Naive thymus-derived CD4-positive, alpha-beta T cell (primary cell): Measurements from ENCODE around the gene PGC. TPM values are rescaled to one million over a fixed set of nuclear protein-coding genes. Genes with fewer than 3 reads are reported as not detected.

ENCODE experiments used
- ATAC-seq: fragments of 150-1000 bp; cut with Tn5 transposase; 2 replicates; pipeline ENCODE4 v1.10.0; 2021; ENCODE audit warnings: mild to moderate bottlenecking, moderate library complexity
- CTCF ChIA-PET: fragments of 350-600 bp; sonication (Branson Sonifier 250); formaldehyde crosslinking; loops from one replicate; lab custom pipeline; 2021; ENCODE audit warnings: antibody characterized with exemption; lab: Charles Lee
- POLR2A ChIA-PET: fragments of 350-600 bp; sonication (Branson Sonifier 250); formaldehyde crosslinking; loops from one replicate; lab custom pipeline; 2021; ENCODE audit warnings: antibody characterized with exemption, inconsistent platforms; lab: Charles Lee
- DNase-seq, 9 donors: peaks; one replicate each; pipeline versions ENCODE4 v3.0.0 to v3.0.0-alpha.2; 2020 to 2022; ENCODE audit warnings: mixed read lengths in 1 of 9
- H3K27ac ChIP-seq: one replicate; pipeline ENCODE4 v1.7.0; 2013; ENCODE audit warnings: mild to moderate bottlenecking, low read depth, low read length, moderate library complexity
- H3K27me3 ChIP-seq, 2 donors: one replicate each; pipeline ENCODE4 v1.7.0; 2013; ENCODE audit warnings: low read length in 2 of 2, mild to moderate bottlenecking in 2 of 2, moderate library complexity in 2 of 2; ENCODE audit not compliant: control insufficient read depth in 2 of 2, insufficient read depth in 2 of 2
- H3K36me3 ChIP-seq, 3 experiments: 1 replicate in 2 of 3; 2 replicates in 1 of 3; pipeline ENCODE4 v1.7.0; 2013; ENCODE audit warnings: low read length in 3 of 3, mild to moderate bottlenecking in 3 of 3, moderate library complexity in 1 of 3; ENCODE audit not compliant: insufficient read depth in 3 of 3, control insufficient read depth in 2 of 3
- H3K4me1 ChIP-seq, 2 donors: one replicate each; pipeline ENCODE4 v1.7.0; 2013; ENCODE audit warnings: low read length in 2 of 2, mild to moderate bottlenecking in 2 of 2, moderate library complexity in 1 of 2; ENCODE audit not compliant: control insufficient read depth in 2 of 2, insufficient read depth in 2 of 2
- H3K4me3 ChIP-seq: 2 replicates; pipeline ENCODE4 v1.7.0; 2013; ENCODE audit warnings: mild to moderate bottlenecking, low read length
- H3K9me3 ChIP-seq, 3 experiments: 1 replicate in 2 of 3; 2 replicates in 1 of 3; pipeline ENCODE4 v1.7.0; 2013; ENCODE audit warnings: low read length in 3 of 3; ENCODE audit not compliant: control insufficient read depth in 2 of 3
- H3K27ac Mint-ChIP-seq, 9 donors: one replicate each; pipeline ENCODE4 v1.8.0; 2020 to 2022; ENCODE audit warnings: mixed read lengths in 9 of 9, mild to moderate bottlenecking in 8 of 9, moderate library complexity in 5 of 9, inconsistent platforms in 2 of 9
- H3K27me3 Mint-ChIP-seq, 5 donors: one replicate each; pipeline ENCODE4 v1.8.0; 2021 to 2022; ENCODE audit warnings: mixed read lengths in 5 of 5, mild to moderate bottlenecking in 1 of 5
- H3K36me3 Mint-ChIP-seq, 5 donors: one replicate each; pipeline ENCODE4 v1.8.0; 2020 to 2022; ENCODE audit warnings: mixed read lengths in 5 of 5, mild to moderate bottlenecking in 3 of 5, inconsistent platforms in 1 of 5
- H3K4me1 Mint-ChIP-seq, 7 donors: one replicate each; pipeline ENCODE4 v1.8.0; 2020 to 2022; ENCODE audit warnings: mixed read lengths in 7 of 7, mild to moderate bottlenecking in 3 of 7, inconsistent platforms in 1 of 7
- H3K4me3 Mint-ChIP-seq, 10 donors: one replicate each; pipeline ENCODE4 v1.8.0; 2020 to 2022; ENCODE audit warnings: mild to moderate bottlenecking in 10 of 10, mixed read lengths in 10 of 10, moderate library complexity in 6 of 10, inconsistent platforms in 2 of 10
- H3K9me3 Mint-ChIP-seq, 11 donors: one replicate each; pipeline ENCODE4 v1.8.0; 2020 to 2022; ENCODE audit warnings: mixed read lengths in 11 of 11, mild to moderate bottlenecking in 4 of 11, inconsistent platforms in 1 of 11, moderate library complexity in 1 of 11
- intact Hi-C, 2 donors: fragments of 100-400 bp; cut with micrococcal nuclease; formaldehyde crosslinking; loops; one replicate each; pipeline ENCODE4 v1.15.1; 2023
- polyA plus RNA-seq, 2 donors: library from polyadenylated mRNA; unstranded; fragments of 300-500 nt; fragmentation: Illumina TruSeq; gene quantifications; one replicate each; pipeline ENCODE4 v1.2.3, GENCODE V29; 2021
- total RNA-seq, 6 experiments: library from RNA in 5 of 6; stranded (reverse) in 5 of 6; gene quantifications; 1 replicate in 5 of 6; 2 replicates in 1 of 6; pipeline ENCODE4 v1.2.3 and lab custom pipeline; 2021 to 2026

Gene PGC
- total and polyA plus RNA-seq, 7 experiments from 2014 or later: not detected

DNA sequence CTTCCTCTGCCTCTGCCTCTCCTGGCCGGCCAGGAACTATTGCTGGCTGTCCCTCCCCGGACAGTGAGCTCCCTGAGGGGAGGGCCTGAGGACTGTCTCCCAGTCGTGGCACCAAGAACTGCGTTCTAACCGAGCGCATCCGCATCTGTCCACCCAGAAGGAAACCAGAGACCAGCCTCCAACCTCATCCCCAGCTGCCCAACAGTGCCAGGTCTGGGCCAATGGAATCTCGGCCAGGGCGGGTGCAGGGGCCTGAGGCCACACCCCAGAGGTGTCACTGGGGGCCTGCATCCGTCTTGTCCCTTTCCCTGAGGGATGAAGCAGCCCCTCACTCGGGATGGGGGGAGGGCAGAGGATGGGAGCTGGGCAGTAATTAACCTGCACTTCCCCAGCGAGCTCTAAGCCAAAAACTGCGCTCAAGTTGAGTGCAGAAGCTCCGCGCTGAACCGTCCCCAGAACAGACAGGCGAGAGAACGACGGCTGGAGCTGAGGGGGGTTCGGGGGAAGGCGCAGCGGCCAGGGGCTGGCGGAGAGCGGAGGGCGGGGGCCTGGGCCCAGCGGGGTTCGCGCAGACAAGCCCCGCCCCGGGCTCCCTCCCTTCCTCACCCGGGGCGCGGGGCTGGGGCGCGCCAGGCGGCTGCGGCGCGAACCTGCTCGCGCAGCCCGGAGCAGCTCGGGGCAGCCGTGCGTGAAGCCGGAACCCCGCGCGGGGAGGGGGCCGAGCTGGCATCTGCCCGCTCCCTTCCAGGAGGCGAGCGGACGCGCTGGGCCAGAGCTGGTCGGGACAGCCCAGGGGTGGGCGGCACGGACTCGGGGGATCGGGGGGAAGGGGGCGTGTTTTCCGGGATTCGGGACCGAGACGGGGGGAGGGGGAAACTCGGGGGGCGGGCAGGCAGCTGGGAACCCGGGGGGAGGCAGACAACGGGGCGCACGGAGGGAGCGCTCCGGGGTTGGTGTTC is 13.2 kb downstream of the PGC start:
- ChIA-PET CTCF (interaction anchor here (0.6 to 2.3 kb wide), 12 partner anchors 9 to 483 kb away, joined by 3 to 12 read pairs (median 3); partner anchors contain the start of genes MRPS10 and TOMM6), POLR2A (interaction anchor here (0.8 to 2.8 kb wide), 6 partner anchors 44 to 830 kb away, joined by 3 to 17 read pairs (median 6); partner anchors contain the start of genes TAF8, TOMM6 and UBR2)
- intact Hi-C loops: loop anchor here (1.0 to 10.0 kb wide), 14 partner anchors 51 to 1895 kb away; partner anchors contain the start of genes USP49 (in 2 of the 2), BYSL (in 1 of the 2), CUL7 (in 1 of the 2) and DNPH1 (in 1 of the 2)
- DNase-seq: peak; percentile 52 to 70 (median 66)
- peaks cover 14 to 43% (median 33%) of the 10 kb centered on the region in 7 donors for H3K4me1 Mint-ChIP-seq
- H3K9me3 ChIP-seq: no peaks in the 10 kb centered on the region
- peak overlapping the region; percentile 29 to 89 (median 80) for H3K4me3 Mint-ChIP-seq
- peaks cover 0 to 4% (median 0%) of the 10 kb centered on the region in 3 experiments for H3K36me3 ChIP-seq
- ATAC-seq: peak; percentile 73
- no peaks in the 10 kb centered on the region for H3K9me3 Mint-ChIP-seq
- H3K4me1 ChIP-seq: peaks cover 38 to 52% of the 10 kb centered on the region in 2 donors
- no peaks in the 10 kb centered on the region for H3K36me3 Mint-ChIP-seq
- peak overlapping the region; percentile 57 for H3K4me3 ChIP-seq
- peak overlapping the region in 8 of 9 donors; percentile 1 to 78 (median 70) for H3K27ac Mint-ChIP-seq
- H3K27me3 ChIP-seq: no peaks in the 10 kb centered on the region
- no peaks in the 10 kb centered on the region for H3K27me3 Mint-ChIP-seq
- H3K27ac ChIP-seq: peak overlapping the region; percentile 80

DNA sequence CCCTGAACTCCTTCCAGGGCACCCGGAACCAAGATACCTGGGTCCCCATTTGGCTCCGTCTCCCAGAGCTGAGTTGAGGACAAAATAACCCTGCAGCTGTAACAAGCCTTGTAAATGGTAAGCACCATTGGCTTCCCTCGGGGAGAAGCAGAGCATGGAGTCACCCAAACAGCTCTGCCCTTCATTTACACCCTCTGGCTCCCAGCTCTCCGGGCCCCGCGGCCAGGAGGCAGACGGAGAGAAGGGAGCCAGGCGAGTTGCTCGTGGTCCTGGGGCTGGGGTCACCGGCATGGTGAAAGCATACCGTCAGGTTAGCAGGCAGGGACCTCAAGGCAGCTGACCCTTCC is 13.9 kb downstream of the PGC start:
- H3K9me3 ChIP-seq: no peaks in the 10 kb centered on the region
- ChIA-PET CTCF (interaction anchor here (1.0 to 1.5 kb wide), 6 partner anchors 13 to 484 kb away, joined by 3 to 5 read pairs (median 4); partner anchors contain the start of genes MRPS10 and TOMM6), POLR2A (interaction anchor here (0.7 to 2.8 kb wide), 4 partner anchors 45 to 317 kb away, joined by 3 to 17 read pairs (median 6); partner anchors contain the start of genes TAF8 and TOMM6)
- peaks cover 0 to 4% (median 0%) of the 10 kb centered on the region in 3 experiments for H3K36me3 ChIP-seq
- H3K4me3 ChIP-seq: peak overlapping the region; percentile 57
- H3K27me3 ChIP-seq: no peaks in the 10 kb centered on the region
- H3K9me3 Mint-ChIP-seq: no peaks in the 10 kb centered on the region
- peak overlapping the region; percentile 80 for H3K27ac ChIP-seq
- ATAC-seq: no peak
- peaks cover 14 to 48% (median 33%) of the 10 kb centered on the region in 7 donors for H3K4me1 Mint-ChIP-seq
- DNase-seq: peak in 3 of 9 donors; percentile 5 to 15 (median 11)
- H3K27ac Mint-ChIP-seq: peak overlapping the region; percentile 1 to 78 (median 66)
- peaks cover 38 to 54% of the 10 kb centered on the region in 2 donors for H3K4me1 ChIP-seq
- peak overlapping the region; percentile 15 to 89 (median 70) for H3K4me3 Mint-ChIP-seq
- intact Hi-C loops: loop anchor here in 1 of 2 donors (10.0 kb wide), 2 partner anchors 1321 to 1491 kb away; partner anchors contain the start of genes CUL7, DNPH1, KLC4 and MRPL2
- H3K27me3 Mint-ChIP-seq: no peaks in the 10 kb centered on the region
- H3K36me3 Mint-ChIP-seq: no peaks in the 10 kb centered on the region

DNA sequence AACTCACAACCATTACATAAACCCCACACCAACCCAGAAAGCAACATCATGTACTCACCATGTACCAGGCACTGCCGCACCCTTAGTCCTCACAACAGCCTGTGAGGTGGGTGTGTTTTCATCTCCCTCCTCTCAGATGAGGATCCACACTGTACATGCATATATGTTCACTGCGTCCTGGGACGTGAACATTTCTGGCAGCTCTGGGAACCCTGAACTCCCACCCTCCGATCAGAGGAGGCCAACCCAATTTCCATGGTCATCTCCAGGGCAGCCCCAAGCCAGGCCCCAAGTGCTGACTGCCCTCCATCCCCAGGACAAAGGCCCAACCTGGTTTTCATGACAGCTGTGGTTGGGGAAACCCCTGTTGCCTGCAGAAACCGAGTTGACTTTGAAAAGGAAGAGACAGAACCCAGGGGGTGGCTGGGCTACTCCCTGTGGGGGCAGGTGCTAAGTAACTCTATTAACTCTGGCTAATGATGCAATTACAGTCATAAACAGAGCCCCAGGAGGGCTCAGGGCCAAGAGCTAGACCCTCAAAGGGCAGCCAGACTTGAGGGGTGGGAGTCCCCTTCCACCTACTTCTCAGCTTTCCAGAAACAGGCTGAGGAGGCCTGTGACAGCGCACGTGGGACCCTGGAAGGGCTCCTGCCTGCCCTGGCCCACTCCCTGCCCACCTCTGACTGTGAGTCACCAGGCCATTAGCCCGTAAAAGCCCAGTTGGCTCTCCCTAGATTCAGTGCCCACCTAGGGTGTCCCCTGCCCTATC is 14.4 kb downstream of the PGC start:
- Mint-ChIP-seq H3K36me3 (no peaks in the 10 kb centered on the region), H3K27me3 (no peaks in the 10 kb centered on the region), H3K4me1 (peaks cover 14 to 48% (median 33%) of the 10 kb centered on the region in 7 donors), H3K4me3 (peak overlapping the region; percentile 15 to 89 (median 50)), H3K9me3 (no peaks in the 10 kb centered on the region), H3K27ac (peak overlapping the region; percentile 1 to 80 (median 66))
- ChIA-PET CTCF (interaction anchor here (1.0 to 1.5 kb wide), 3 partner anchors 50 to 128 kb away, joined by 3 to 5 read pairs (median 4); partner anchors contain the start of gene TOMM6), POLR2A (interaction anchor here (0.7 to 2.8 kb wide), 2 partner anchors 49 to 54 kb away, joined by 3 to 17 read pairs; partner anchors contain the start of gene TOMM6)
- peak; percentile 56 for ATAC-seq
- Histone ChIP-seq H3K36me3 (peaks cover 0 to 4% (median 0%) of the 10 kb centered on the region in 3 experiments), H3K27ac (peak overlapping the region; percentile 80), H3K27me3 (no peaks in the 10 kb centered on the region), H3K4me3 (peak overlapping the region; percentile 57), H3K4me1 (peaks cover 38 to 54% of the 10 kb centered on the region in 2 donors), H3K9me3 (no peaks in the 10 kb centered on the region)
- intact Hi-C loops: loop anchor here in 1 of 2 donors (10.0 kb wide), 2 partner anchors 1322 to 1492 kb away; partner anchors contain the start of genes CUL7, DNPH1, KLC4 and MRPL2
- DNase-seq: peak; percentile 35 to 72 (median 59)

DNA sequence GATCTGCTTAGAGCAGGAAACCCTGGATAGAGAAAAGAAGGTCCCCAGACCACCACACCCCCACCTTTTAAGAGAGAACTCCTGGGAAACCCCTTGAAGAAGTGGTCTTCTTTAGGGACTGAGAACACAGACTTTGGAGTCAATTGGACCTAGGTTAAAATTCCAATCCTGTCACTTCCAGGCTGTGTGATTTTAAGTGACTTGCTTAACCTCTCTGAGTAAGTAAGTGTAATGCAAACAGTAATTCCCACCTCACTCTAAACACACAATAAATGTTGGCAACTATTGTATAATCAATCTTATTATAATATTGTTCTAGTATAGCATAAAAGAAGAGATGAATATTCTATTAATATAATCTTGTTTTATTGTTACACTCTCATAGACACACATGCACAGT is 15.0 kb downstream of the PGC start:
- Histone ChIP-seq H3K27me3 (no peaks in the 10 kb centered on the region), H3K4me3 (no peak overlapping the region), H3K36me3 (peaks cover 0 to 4% (median 0%) of the 10 kb centered on the region in 3 experiments), H3K4me1 (peaks cover 38 to 54% of the 10 kb centered on the region in 2 donors), H3K9me3 (no peaks in the 10 kb centered on the region), H3K27ac (peak overlapping the region; percentile 80)
- Mint-ChIP-seq H3K27me3 (no peaks in the 10 kb centered on the region), H3K27ac (peak overlapping the region; percentile 1 to 80 (median 66)), H3K36me3 (no peaks in the 10 kb centered on the region), H3K4me3 (peak overlapping the region; percentile 2 to 89 (median 46)), H3K4me1 (peaks cover 15 to 52% (median 34%) of the 10 kb centered on the region in 7 donors), H3K9me3 (no peaks in the 10 kb centered on the region)
- POLR2A ChIA-PET: interaction anchor here (2.8 kb wide), 1 partner anchor 55 kb away, joined by 17 read pairs; the partner anchor contains the start of gene TOMM6
- intact Hi-C loops: loop anchor here in 1 of 2 donors (10.0 kb wide), 2 partner anchors 1323 to 1493 kb away; partner anchors contain the start of genes CUL7, DNPH1, KLC4 and MRPL2
- no peak for ATAC-seq
- DNase-seq: no peak
- CTCF ChIA-PET: interaction anchor here (1.5 kb wide), 2 partner anchors 49 to 55 kb away, joined by 4 to 5 read pairs; partner anchors contain the start of gene TOMM6

- H3K36me3 ChIP-seq: peaks cover 0 to 4% (median 0%) of the 10 kb centered on the region in 3 experiments
- Mint-ChIP-seq H3K4me1 (peaks cover 19 to 57% (median 40%) of the 10 kb centered on the region in 7 donors), H3K4me3 (peak overlapping the region in 1 of 10 donors; percentile 21), H3K9me3 (no peaks in the 10 kb centered on the region), H3K27me3 (no peaks in the 10 kb centered on the region), H3K36me3 (no peaks in the 10 kb centered on the region), H3K27ac (peak overlapping the region in 1 of 9 donors; percentile 82)
- no peak overlapping the region for H3K27ac ChIP-seq
- no peaks in the 10 kb centered on the region for H3K9me3 ChIP-seq
- intact Hi-C loops: loop anchor here in 1 of 2 donors (10.0 kb wide), 2 partner anchors 1323 to 1493 kb away; partner anchors contain the start of genes CUL7, DNPH1, KLC4 and MRPL2
- ATAC-seq (no peak), DNase-seq (no peak)
- no peaks in the 10 kb centered on the region for H3K27me3 ChIP-seq
- CTCF ChIA-PET: no interaction called here
- peaks cover 38 to 54% of the 10 kb centered on the region in 2 donors for H3K4me1 ChIP-seq
- no peak overlapping the region for H3K4me3 ChIP-seq
- POLR2A ChIA-PET: no interaction called here
Observed at GRCh38 chr6:41731561-41732086, 15.6 kb downstream of the PGC start.
